ENCODE results near the gene C1orf159. TPM values are rescaled to one million over a fixed set of nuclear protein-coding genes. Genes with fewer than 3 reads are reported as not detected.

The C1orf159 gene
- total and polyA plus RNA-seq, 7 donors: 1.5 to 6.7 (median 3.5) TPM

DNA sequence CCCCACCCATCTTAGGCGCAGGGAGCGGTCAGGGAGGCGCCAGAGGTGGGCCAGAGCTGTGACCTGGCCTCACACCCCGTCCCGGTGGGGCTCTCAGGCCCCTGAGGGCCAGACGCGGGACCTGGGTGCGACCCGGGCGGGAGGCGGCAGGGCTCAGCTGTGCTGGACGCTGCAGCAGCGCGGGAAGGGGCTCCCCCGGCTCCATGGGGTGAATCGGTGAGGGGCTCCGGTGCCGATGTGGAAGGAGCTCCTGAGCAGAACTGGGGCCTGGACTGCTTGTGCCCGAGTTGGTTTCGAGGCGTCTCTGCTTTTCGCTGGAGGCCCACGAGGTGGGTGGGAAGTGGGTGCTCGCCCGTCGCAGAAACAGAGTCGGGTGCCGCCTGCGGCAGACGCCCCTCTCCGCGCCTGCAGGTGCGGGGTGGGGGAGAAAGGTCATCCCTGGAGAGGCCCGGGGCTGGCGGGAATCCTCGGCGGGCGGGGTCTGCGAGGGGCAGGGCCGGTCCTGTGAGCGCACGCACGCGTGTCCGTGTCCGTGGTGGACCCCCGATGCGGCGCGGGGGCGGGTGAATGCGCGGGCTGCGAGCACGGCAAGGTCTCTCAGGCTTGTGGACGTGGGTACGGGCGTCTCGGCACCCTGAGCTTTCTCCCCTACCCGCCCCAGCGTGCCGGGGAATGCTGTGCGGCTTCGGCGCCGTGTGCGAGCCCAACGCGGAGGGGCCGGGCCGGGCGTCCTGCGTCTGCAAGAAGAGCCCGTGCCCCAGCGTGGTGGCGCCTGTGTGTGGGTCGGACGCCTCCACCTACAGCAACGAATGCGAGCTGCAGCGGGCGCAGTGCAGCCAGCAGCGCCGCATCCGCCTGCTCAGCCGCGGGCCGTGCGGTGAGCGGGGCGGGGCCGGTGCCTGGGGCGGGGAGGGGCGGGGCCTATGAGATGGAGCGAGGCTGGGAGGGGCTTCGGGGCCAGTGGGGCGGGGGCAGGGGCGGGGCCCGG, 75.6 kb downstream of the C1orf159 start:
- intact Hi-C loops (cut with DNase I): no loop called here
- DNase-seq (peak; percentile 73 to 84), ATAC-seq (peak; percentile 86 to 91 (median 88))
- Histone ChIP-seq H3K4me1 (peaks cover 9% of the 10 kb centered on the region), H3K9me3 (no peaks in the 10 kb centered on the region), H3K27me3 (ENCODE audit: insufficient read depth in 3 of 3, low read length in 2 of 3) (peaks cover 0 to 53% (median 14%) of the 10 kb centered on the region in 3 donors), H3K4me3 (peak overlapping the region; percentile 62), H3K27ac (no peak overlapping the region), H3K36me3 (ENCODE audit: insufficient read depth in 1 of 2, low read depth in 1 of 2) (no peaks in the 10 kb centered on the region)
- 11 to 13% (median 11%) methylated on average over 57 to 99 of the region's 99 CpGs for WGBS, 3 donors
- TF ChIP-seq, protein P1, sequence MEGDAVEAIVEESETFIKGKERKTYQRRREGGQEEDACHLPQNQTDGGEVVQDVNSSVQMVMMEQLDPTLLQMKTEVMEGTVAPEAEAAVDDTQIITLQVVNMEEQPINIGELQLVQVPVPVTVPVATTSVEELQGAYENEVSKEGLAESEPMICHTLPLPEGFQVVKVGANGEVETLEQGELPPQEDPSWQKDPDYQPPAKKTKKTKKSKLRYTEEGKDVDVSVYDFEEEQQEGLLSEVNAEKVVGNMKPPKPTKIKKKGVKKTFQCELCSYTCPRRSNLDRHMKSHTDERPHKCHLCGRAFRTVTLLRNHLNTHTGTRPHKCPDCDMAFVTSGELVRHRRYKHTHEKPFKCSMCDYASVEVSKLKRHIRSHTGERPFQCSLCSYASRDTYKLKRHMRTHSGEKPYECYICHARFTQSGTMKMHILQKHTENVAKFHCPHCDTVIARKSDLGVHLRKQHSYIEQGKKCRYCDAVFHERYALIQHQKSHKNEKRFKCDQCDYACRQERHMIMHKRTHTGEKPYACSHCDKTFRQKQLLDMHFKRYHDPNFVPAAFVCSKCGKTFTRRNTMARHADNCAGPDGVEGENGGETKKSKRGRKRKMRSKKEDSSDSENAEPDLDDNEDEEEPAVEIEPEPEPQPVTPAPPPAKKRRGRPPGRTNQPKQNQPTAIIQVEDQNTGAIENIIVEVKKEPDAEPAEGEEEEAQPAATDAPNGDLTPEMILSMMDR (IDR thresholded peaks at IDR 0.05): no peak

DNA sequence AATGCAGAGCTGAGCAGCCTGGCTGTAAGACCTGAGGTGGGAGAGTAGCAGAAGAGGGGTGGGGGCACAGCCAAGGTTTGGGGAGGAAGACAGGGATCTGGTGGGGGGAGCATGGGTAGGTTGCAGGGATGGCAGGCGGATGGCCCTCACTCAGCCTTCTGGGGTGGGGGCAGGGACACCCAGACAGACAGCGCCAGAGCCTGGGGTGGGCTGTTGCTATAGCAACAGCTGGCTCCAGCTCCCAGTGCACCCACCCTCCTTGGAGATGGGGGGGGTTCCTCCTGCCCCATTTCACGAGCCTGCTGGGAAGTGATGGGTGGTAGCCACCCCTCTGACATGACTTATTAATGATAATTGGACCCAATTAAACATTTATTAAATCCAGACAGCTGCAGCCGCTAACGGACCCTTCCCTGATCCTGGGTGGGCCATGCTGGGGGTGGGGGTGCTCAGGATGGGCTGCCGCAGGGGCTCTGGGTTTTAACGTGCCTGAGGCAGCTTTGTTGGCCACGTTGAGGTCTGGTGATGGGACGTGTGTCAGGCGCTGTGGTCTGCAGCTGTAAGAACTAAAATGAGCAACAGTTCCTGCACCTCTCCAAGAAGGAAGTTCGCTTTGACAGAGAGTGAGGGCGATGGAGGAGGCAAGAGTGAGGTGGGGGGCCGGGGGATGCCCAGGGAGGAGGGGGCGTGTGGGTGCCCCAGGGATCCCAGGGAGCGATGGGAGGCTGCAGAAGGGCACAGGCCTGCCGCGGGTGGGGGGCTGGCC, 76.6 kb downstream of the C1orf159 start:
- peaks cover 0 to 61% (median 19%) of the 10 kb centered on the region in 3 donors for H3K27me3 ChIP-seq (ENCODE audit: insufficient read depth in 3 of 3, low read length in 2 of 3)
- intact Hi-C loops (cut with DNase I): loop anchor here (10.0 kb wide), 2 partner anchors 215 to 235 kb away; partner anchors contain the start of gene UBE2J2 (in 1 of the 2)
- TF ChIP-seq, protein P1 (IDR thresholded peaks at IDR 0.05): no peak
- no peak for ATAC-seq
- H3K9me3 ChIP-seq: no peaks in the 10 kb centered on the region
- H3K4me3 ChIP-seq: peak overlapping the region; percentile 62
- H3K27ac ChIP-seq: no peak overlapping the region
- DNase-seq: no peak
- 34 to 53% (median 39%) methylated on average over 16 to 17 of the region's 17 CpGs for WGBS, 3 donors
- peaks cover 10% of the 10 kb centered on the region for H3K4me1 ChIP-seq
- no peaks in the 10 kb centered on the region for H3K36me3 ChIP-seq (ENCODE audit: insufficient read depth in 1 of 2, low read depth in 1 of 2)

GRCh38 chr1:1038694-1039093, 77.2 kb downstream of the C1orf159 start:
- DNase-seq (no peak), ATAC-seq (no peak)
- intact Hi-C loops (cut with DNase I): loop anchor here (10.0 kb wide), 2 partner anchors 216 to 236 kb away; partner anchors contain the start of gene UBE2J2 (in 1 of the 2)
- Histone ChIP-seq H3K27me3 (ENCODE audit: insufficient read depth in 3 of 3, low read length in 2 of 3) (peaks cover 0 to 68% (median 22%) of the 10 kb centered on the region in 3 donors), H3K4me1 (peaks cover 12% of the 10 kb centered on the region), H3K4me3 (no peak overlapping the region), H3K36me3 (ENCODE audit: insufficient read depth in 1 of 2, low read depth in 1 of 2) (no peaks in the 10 kb centered on the region), H3K9me3 (no peaks in the 10 kb centered on the region), H3K27ac (no peak overlapping the region)
- WGBS, 3 donors: 77 to 90% (median 88%) methylated on average over 6 of the region's 6 CpGs
- TF ChIP-seq, protein P1 (IDR thresholded peaks at IDR 0.05): no peak

GRCh38 chr1:1037366-1038327, 78.2 kb downstream of the C1orf159 start:
- H3K36me3 ChIP-seq (ENCODE audit: insufficient read depth in 1 of 2, low read depth in 1 of 2): no peaks in the 10 kb centered on the region
- no peaks in the 10 kb centered on the region for H3K9me3 ChIP-seq
- TF ChIP-seq, protein P1 (IDR thresholded peaks at IDR 0.05): no peak
- H3K4me1 ChIP-seq: peaks cover 17% of the 10 kb centered on the region
- ATAC-seq (no peak), DNase-seq (no peak)
- peaks cover 0 to 75% (median 22%) of the 10 kb centered on the region in 3 donors for H3K27me3 ChIP-seq (ENCODE audit: insufficient read depth in 3 of 3, low read length in 2 of 3)
- WGBS, 3 donors: 83 to 87% (median 87%) methylated on average over 26 to 30 of the region's 30 CpGs
- H3K4me3 ChIP-seq: no peak overlapping the region
- H3K27ac ChIP-seq: no peak overlapping the region
- intact Hi-C loops (cut with DNase I): loop anchor here (10.0 kb wide), 2 partner anchors 217 to 237 kb away; partner anchors contain the start of gene UBE2J2 (in 1 of the 2)
